Measurements from ENCODE around the gene PPY. TPM values are rescaled to one million over a fixed set of nuclear protein-coding genes. Genes with fewer than 3 reads are reported as not detected.

PPY gene
- total RNA-seq, 2 experiments from 2014 or later: not detected

GRCh38 chr17:43907998-43908721 lies 34.1 kb downstream of the PPY start:
- POLR2A ChIA-PET: interaction anchor here (1.1 to 2.0 kb wide), 2 partner anchors 9 to 18 kb away, joined by 3 to 5 read pairs; no protein-coding TSS in a partner anchor
- peak; percentile 62 for ATAC-seq
- no peak for TF ChIP-seq CTCF (IDR thresholded peaks at IDR 0.05)
- intact Hi-C loops (cut with micrococcal nuclease): no loop called here
- Mint-ChIP-seq H3K4me1 (ENCODE audit: low read depth) (peaks cover 12% of the 10 kb centered on the region), H3K9me3 (no peaks in the 10 kb centered on the region), H3K27ac (no peak overlapping the region), H3K4me3 (peak overlapping the region; percentile 77), H3K36me3 (ENCODE audit: low read depth) (no peaks in the 10 kb centered on the region), H3K27me3 (peaks cover 11% of the 10 kb centered on the region)
- CTCF ChIA-PET: interaction anchor here (0.8 to 4.9 kb wide), 13 partner anchors 9 to 133 kb away, joined by 3 to 48 read pairs (median 4); partner anchors contain the start of gene TMEM101
- peak; percentile 74 for DNase-seq

- Mint-ChIP-seq H3K9me3 (no peaks in the 10 kb centered on the region), H3K36me3 (ENCODE audit: low read depth) (no peaks in the 10 kb centered on the region), H3K4me1 (ENCODE audit: low read depth) (peaks cover 12% of the 10 kb centered on the region), H3K27ac (peak within 1 kb of the TSS; percentile 67), H3K4me3 (peak within 1 kb of the TSS; percentile 77), H3K27me3 (peaks cover 11% of the 10 kb centered on the region)
- intact Hi-C loops (cut with micrococcal nuclease): no loop called here
- DNase-seq: peak; percentile 80
- TF ChIP-seq CTCF (IDR thresholded peaks at IDR 0.05): no peak
- ATAC-seq: peak; percentile 64
- ChIA-PET POLR2A (interaction anchor here (1.1 to 2.0 kb wide), 2 partner anchors 9 to 18 kb away, joined by 3 to 5 read pairs; no protein-coding TSS in a partner anchor), CTCF (interaction anchor here (1.3 to 4.9 kb wide), 6 partner anchors 8 to 98 kb away, joined by 4 to 48 read pairs (median 30); no protein-coding TSS in a partner anchor)
Measured at GRCh38 chr17:43907425-43907981, 34.8 kb downstream of the PPY start, which contains the start of gene MPP2. TSS of gene MPP2 (minus strand) at chr17:43907536. CDS start at chr17:43904460, 3,076 bp downstream.

GRCh38 chr17:43906951-43907424 lies 35.3 kb downstream of the PPY start:
- Mint-ChIP-seq H3K27me3 (peaks cover 11% of the 10 kb centered on the region), H3K4me3 (peak overlapping the region; percentile 77), H3K27ac (peak overlapping the region; percentile 67), H3K36me3 (ENCODE audit: low read depth) (no peaks in the 10 kb centered on the region), H3K9me3 (no peaks in the 10 kb centered on the region), H3K4me1 (ENCODE audit: low read depth) (peaks cover 12% of the 10 kb centered on the region)
- ATAC-seq: peak; percentile 17
- DNase-seq: no peak
- TF ChIP-seq CTCF (IDR thresholded peaks at IDR 0.05): no peak
- ChIA-PET POLR2A (interaction anchor here (1.1 to 2.0 kb wide), 2 partner anchors 8 to 19 kb away, joined by 3 to 5 read pairs; no protein-coding TSS in a partner anchor), CTCF (interaction anchor here (0.7 to 4.9 kb wide), 6 partner anchors 17 to 99 kb away, joined by 3 to 48 read pairs (median 12); no protein-coding TSS in a partner anchor)
- intact Hi-C loops (cut with micrococcal nuclease): no loop called here

DNA sequence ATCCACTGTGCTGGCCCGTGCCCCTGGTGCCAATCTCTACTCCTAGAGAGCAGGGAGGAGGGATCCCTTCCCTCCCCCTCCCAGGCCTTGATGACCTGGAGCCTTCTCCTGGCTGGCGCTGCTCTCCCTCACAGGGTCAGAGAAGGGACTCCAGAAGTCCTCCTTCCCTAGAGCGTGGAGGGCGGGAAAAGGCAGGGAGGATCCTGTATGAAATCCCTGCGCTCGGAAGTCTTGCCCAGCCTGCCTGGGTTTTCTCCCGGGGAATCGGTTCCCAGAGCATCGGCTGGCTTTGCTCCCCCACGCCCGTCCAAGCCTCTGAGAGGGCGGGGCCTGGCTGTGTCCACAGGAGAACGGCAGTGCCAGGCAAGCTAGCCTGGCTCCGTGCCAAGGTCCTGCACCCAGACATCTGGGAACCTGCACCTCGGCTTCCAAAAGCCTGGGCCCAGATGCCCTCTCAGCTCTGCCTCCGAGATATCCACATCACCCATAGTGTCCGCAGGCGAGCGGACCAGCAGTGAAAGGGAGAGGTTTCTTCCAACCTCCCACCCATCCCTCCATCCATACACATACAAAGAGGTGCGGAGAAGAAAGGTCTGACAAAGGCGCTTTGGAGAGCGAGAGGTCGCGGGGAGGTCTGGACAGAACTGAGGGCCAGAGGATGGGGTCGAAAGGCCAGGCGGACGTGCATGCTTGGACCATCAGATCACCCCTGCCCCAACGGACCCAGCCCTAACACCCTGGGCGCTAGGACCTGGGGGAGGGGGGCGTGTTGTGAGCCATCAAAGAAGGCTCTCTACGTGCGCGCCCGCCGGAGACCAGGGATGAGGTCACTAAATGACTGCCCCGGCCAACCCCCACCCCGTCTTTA lies 36.1 kb downstream of the PPY start:
- Mint-ChIP-seq H3K36me3 (ENCODE audit: low read depth) (no peaks in the 10 kb centered on the region), H3K4me3 (peak overlapping the region; percentile 77), H3K9me3 (no peaks in the 10 kb centered on the region), H3K27ac (peak overlapping the region; percentile 67), H3K4me1 (ENCODE audit: low read depth) (peaks cover 13% of the 10 kb centered on the region), H3K27me3 (peaks cover 11% of the 10 kb centered on the region)
- peak; percentile 83 for DNase-seq
- no peak for TF ChIP-seq CTCF (IDR thresholded peaks at IDR 0.05)
- POLR2A ChIA-PET: interaction anchor here (2.0 kb wide), 1 partner anchor 20 kb away, joined by 5 read pairs; no protein-coding TSS in a partner anchor
- intact Hi-C loops (cut with micrococcal nuclease): no loop called here
- CTCF ChIA-PET: interaction anchor here (0.7 to 4.9 kb wide), 4 partner anchors 26 to 100 kb away, joined by 3 to 44 read pairs (median 4); no protein-coding TSS in a partner anchor
- ATAC-seq: peak; percentile 55
